ENCODE data around the gene RBBP8NL. TPM values are rescaled to one million over a fixed set of nuclear protein-coding genes. Genes with fewer than 3 reads are reported as not detected.
A peak's percentile ranks its signal among the peaks of the same experiment; 100 is the strongest.

Gene RBBP8NL
- total and polyA plus RNA-seq, 4 donors: 0.21 to 1.3 (median 1.1) TPM

- DNase-seq: peak; percentile 80 to 92 (median 83)
These were observed 22.8 kb upstream of the RBBP8NL start for GRCh38 chr20:62449951-62450691.

GRCh38 chr20:62448788-62449187 lies 21.4 kb upstream of the RBBP8NL start:
- H3K9ac ChIP-seq (ENCODE audit: insufficient read depth in 1 of 2, low read length in 2 of 2): no peak overlapping the region
- peaks cover 0 to 35% (median 2%) of the 10 kb centered on the region in 5 donors for H3K4me1 ChIP-seq (ENCODE audit: control insufficient read depth in 5 of 5, insufficient read depth in 5 of 5, low read length in 5 of 5)
- H3K9me3 ChIP-seq (ENCODE audit: control insufficient read depth in 4 of 4, insufficient read depth in 3 of 4, low read length in 3 of 4): no peaks in the 10 kb centered on the region
- no peak overlapping the region for H3K27ac ChIP-seq (ENCODE audit: low read depth in 1 of 2, low read length in 1 of 2)
- no peak for DNase-seq
- H3K27me3 ChIP-seq (ENCODE audit: control insufficient read depth in 3 of 3, insufficient read depth in 3 of 3, low read length in 2 of 3): no peaks in the 10 kb centered on the region
- H3K4me3 ChIP-seq: no peak overlapping the region
- ATAC-seq (ENCODE audit: insufficient read depth, low FRiP score): no peak
- TF ChIP-seq, protein P1, sequence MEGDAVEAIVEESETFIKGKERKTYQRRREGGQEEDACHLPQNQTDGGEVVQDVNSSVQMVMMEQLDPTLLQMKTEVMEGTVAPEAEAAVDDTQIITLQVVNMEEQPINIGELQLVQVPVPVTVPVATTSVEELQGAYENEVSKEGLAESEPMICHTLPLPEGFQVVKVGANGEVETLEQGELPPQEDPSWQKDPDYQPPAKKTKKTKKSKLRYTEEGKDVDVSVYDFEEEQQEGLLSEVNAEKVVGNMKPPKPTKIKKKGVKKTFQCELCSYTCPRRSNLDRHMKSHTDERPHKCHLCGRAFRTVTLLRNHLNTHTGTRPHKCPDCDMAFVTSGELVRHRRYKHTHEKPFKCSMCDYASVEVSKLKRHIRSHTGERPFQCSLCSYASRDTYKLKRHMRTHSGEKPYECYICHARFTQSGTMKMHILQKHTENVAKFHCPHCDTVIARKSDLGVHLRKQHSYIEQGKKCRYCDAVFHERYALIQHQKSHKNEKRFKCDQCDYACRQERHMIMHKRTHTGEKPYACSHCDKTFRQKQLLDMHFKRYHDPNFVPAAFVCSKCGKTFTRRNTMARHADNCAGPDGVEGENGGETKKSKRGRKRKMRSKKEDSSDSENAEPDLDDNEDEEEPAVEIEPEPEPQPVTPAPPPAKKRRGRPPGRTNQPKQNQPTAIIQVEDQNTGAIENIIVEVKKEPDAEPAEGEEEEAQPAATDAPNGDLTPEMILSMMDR (IDR thresholded peaks at IDR 0.05; ENCODE audit: control extremely low read depth, extremely low read depth): no peak
- 77 to 83% methylated on average over 14 of the region's 14 CpGs for whole genome bisulfite sequencing, 2 donors
- no peaks in the 10 kb centered on the region for H3K36me3 ChIP-seq (ENCODE audit: control insufficient read depth in 4 of 4, insufficient read depth in 4 of 4, low read length in 4 of 4)

More at GRCh38 chr20:62449951-62450691, 22.8 kb upstream of the RBBP8NL start:
- Histone ChIP-seq H3K27ac (ENCODE audit: low read depth in 1 of 2, low read length in 1 of 2) (no peak overlapping the region), H3K27me3 (ENCODE audit: control insufficient read depth in 3 of 3, insufficient read depth in 3 of 3, low read length in 2 of 3) (no peaks in the 10 kb centered on the region), H3K4me1 (ENCODE audit: control insufficient read depth in 5 of 5, insufficient read depth in 5 of 5, low read length in 5 of 5) (peaks cover 0 to 43% (median 8%) of the 10 kb centered on the region in 5 donors), H3K36me3 (ENCODE audit: control insufficient read depth in 4 of 4, insufficient read depth in 4 of 4, low read length in 4 of 4) (no peaks in the 10 kb centered on the region), H3K9ac (ENCODE audit: insufficient read depth in 1 of 2, low read length in 2 of 2) (no peak overlapping the region), H3K9me3 (ENCODE audit: control insufficient read depth in 4 of 4, insufficient read depth in 3 of 4, low read length in 3 of 4) (no peaks in the 10 kb centered on the region), H3K4me3 (no peak overlapping the region)
- no peak for ATAC-seq (ENCODE audit: insufficient read depth, low FRiP score)
- WGBS, 2 donors: 65 to 78% methylated on average over 23 to 24 of the region's 24 CpGs
- TF ChIP-seq, protein P1 (IDR thresholded peaks at IDR 0.05; ENCODE audit: control extremely low read depth, extremely low read depth): no peak

- ATAC-seq (ENCODE audit: insufficient read depth, low FRiP score) (no peak), DNase-seq (no peak)
- no peak overlapping the region for H3K4me3 ChIP-seq
- TF ChIP-seq, protein P1 (IDR thresholded peaks at IDR 0.05; ENCODE audit: control extremely low read depth, extremely low read depth): no peak
- no peaks in the 10 kb centered on the region for H3K36me3 ChIP-seq (ENCODE audit: control insufficient read depth in 4 of 4, insufficient read depth in 4 of 4, low read length in 4 of 4)
- H3K9me3 ChIP-seq (ENCODE audit: control insufficient read depth in 4 of 4, insufficient read depth in 3 of 4, low read length in 3 of 4): no peaks in the 10 kb centered on the region
- H3K27me3 ChIP-seq (ENCODE audit: control insufficient read depth in 3 of 3, insufficient read depth in 3 of 3, low read length in 2 of 3): no peaks in the 10 kb centered on the region
- WGBS, 2 donors: 61 to 72% methylated on average over 10 of the region's 10 CpGs
- H3K4me1 ChIP-seq (ENCODE audit: control insufficient read depth in 5 of 5, insufficient read depth in 5 of 5, low read length in 5 of 5): peaks cover 0 to 30% (median 0%) of the 10 kb centered on the region in 5 donors
- no peak overlapping the region for H3K27ac ChIP-seq (ENCODE audit: low read depth in 1 of 2, low read length in 1 of 2)
- no peak overlapping the region for H3K9ac ChIP-seq (ENCODE audit: insufficient read depth in 1 of 2, low read length in 2 of 2)
These were observed 20.7 kb upstream of the RBBP8NL start for GRCh38 chr20:62448038-62448437.

Measured in lung (tissue), 12 donors.